GM18511 (cell line): ENCODE results near the gene FANCE.
A peak's percentile ranks its signal among the peaks of the same experiment; 100 is the strongest.

Experiments used
- ATAC-seq: cut with Tn5 transposase; IDR thresholded peaks from one replicate; pipeline ENCODE4 v1.9.1; 2021; ENCODE audit warnings: mild to moderate bottlenecking, moderate library complexity; ENCODE audit not compliant: unreplicated experiment

FANCE gene

DNA sequence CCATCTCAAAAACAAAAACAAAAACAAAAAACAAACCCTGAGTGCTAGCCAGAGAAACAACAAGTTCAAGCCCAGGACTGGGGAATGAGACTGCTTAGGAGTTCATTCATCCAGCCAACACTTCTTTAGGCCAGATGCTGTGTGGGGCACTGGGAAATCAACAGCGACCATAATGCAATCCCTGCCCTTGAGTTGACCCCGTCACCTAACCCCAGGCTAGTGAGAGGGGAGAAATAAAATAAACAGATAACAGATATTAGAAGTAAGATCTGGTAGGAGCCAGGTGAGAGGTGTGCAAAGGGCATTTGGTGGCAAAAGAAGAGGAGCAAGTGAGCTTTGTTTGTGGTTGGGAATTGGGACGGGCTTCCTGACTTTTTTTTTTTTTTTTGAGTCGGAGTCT, 11.2 kb downstream of the FANCE start:
- ATAC-seq: no peak

- ATAC-seq: no peak
Observed at GRCh38 chr6:35465646-35466045, 13.5 kb downstream of the FANCE start.

DNA sequence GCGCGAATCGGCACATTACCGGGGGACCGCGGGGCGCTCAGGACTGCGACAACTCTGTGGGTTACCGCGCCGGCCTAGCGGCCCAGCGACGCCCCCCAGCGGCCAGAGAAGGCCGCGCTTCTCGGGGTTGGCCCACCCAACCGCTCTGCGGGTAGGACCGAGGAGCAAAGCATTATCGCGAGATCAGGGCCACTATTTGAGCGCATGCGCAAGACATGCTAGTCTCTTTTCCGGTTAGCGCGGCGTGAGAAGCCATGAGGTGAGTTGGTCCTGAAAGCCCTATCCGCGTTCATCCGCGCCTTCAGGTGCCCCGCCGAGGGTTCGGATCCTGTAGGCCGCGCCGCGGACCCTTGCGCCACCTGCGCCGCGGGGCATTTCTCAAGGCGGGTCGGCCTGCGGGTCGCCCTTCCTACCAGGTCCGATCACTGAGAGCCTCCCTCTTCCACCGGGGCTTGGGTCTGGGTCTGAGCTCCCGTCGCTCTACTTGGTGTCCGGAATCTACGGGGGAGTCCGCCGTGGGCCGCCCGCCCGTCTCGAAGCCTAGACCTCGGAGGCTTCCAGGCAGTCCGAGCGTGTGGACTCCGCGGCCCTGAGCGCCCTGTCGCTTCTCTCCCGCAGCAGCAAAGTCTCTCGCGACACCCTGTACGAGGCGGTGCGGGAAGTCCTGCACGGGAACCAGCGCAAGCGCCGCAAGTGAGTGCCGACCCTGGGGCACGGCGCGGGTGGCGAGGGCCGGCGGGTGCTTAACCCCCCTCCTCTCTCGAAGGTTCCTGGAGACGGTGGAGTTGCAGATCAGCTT, 16.2 kb downstream of the FANCE start, which contains the start of gene RPL10A:
Gene RPL10A, plus strand, starts transcription at position 221 of the 799 bp plus-strand sequence. Its CDS starts 34 bp downstream, at position 255.
- ATAC-seq: peak; percentile 81

DNA sequence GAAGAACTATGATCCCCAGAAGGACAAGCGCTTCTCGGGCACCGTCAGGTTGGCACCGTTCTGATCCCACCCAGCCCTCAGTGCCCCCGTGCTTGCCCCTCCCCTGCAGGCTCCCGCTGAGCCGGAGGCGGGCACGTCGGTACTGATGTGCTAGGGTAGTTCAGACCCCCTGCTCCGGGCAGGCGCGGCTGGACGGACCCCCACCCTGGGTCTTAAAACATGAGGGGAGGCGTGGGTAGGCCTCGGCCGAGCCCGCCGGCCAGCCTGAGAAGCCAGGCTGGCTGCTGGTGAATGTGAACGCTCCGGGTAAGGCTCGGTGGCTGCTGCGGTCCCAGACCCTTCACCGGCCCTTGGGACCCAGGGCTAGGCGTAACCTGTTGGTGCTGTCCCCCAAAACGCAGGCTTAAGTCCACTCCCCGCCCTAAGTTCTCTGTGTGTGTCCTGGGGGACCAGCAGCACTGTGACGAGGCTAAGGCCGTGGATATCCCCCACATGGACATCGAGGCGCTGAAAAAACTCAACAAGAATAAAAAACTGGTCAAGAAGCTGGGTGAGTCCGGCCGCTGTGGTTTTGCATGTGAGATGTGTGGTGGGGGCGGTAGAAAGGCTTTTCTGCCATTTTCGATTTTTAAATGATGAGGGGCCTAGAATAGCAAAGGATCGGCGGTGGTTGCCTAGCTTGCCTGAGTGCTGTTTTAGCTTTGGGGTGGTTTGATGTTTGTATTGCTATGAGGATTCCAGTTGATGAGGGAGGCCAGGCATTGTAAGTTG, 17.0 kb downstream of the FANCE start:
- no peak for ATAC-seq

GRCh38 chr6:35469751-35470662, 17.9 kb downstream of the FANCE start:
- ATAC-seq: no peak

- ATAC-seq: no peak
Observed at GRCh38 chr6:35470663-35471120, 18.6 kb downstream of the FANCE start.

DNA sequence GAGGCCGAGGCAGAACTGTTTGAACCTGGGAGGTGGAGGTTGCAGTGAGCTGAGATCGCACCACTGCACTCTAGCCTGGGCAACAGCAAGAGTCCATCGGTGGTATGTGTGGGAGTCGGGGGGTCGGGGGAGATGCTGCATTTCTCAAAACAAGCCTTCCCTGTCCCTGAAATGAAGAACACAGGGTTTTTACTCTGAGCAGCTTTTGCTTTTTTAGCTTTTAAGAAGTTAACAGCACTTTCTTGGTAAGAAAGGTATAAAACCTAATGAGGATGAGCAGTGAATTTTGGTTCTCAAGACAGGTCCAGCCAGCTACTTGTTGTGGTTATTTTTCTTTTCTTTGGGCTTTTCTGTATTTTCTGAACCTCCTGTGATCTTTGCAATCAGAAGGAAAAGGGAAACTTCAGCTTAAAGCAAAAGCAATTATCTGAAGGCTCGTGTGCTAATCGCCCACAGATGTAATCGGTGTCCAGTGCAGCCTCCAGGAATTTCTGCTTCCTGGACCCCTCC, 19.8 kb downstream of the FANCE start:
- ATAC-seq: no peak

GRCh38 chr6:35473075-35473849, 21.1 kb downstream of the FANCE start:
- no peak for ATAC-seq

DNA sequence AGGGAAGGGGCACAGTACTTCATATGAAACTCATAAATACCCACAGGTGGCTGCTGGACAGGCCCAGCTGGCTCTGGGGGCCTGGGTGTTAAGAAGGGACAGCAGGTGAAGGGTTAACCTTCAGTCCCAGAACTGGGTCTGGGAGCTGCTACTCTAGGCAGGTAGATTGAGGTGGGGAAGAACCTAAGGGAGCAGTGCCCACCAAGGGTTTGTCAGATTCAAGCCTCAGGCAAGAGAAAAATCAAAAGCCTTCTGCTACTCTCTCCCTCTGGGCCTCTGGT, 21.7 kb downstream of the FANCE start:
- no peak for ATAC-seq

- ATAC-seq: no peak
Observed at GRCh38 chr6:35474131-35474941, 22.2 kb downstream of the FANCE start.

GRCh38 chr6:35474942-35475570, 22.9 kb downstream of the FANCE start:
- ATAC-seq: no peak

- no peak for ATAC-seq
Observed at GRCh38 chr6:35475573-35475972, 23.4 kb downstream of the FANCE start.

DNA sequence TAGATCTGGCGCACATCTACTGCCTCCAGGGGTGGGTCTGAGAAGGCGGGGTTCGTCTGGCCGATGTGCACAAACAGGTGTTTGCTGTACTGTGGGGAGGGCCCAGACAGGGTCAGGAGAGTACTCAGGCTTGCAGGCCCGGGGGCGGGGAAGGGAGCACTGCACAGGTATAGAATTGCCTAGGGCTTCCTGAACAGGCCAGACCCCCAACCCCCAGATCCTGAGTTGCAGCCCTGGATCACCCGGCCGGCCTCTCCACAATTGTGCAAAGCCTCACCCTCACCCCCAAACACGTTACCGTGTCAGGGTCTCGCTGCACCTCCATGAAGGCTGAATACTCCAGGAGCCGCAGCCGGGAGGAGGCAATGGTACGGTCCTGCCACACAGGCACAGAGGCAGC, 23.9 kb downstream of the FANCE start:
- ATAC-seq: no peak

DNA sequence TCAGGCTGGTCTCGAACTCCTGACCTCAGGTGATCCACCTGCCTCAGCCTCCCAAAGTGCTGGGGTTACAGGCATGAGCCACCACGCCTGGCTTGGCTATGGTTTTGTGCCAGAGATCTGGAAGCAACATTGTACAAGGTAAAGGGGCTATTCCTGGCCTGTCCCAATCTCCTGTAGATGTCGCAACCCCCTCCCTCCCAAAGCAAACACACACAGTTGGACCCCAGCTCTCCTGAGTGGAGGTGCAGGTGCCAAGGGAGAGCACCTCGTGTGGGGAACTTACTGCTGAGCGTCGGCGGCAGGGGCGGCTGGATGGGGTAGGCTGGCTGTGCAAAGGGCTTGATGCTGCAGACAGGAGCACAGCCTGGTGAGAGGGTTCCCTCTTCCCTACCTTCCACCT, 24.9 kb downstream of the FANCE start:
- no peak for ATAC-seq

DNA sequence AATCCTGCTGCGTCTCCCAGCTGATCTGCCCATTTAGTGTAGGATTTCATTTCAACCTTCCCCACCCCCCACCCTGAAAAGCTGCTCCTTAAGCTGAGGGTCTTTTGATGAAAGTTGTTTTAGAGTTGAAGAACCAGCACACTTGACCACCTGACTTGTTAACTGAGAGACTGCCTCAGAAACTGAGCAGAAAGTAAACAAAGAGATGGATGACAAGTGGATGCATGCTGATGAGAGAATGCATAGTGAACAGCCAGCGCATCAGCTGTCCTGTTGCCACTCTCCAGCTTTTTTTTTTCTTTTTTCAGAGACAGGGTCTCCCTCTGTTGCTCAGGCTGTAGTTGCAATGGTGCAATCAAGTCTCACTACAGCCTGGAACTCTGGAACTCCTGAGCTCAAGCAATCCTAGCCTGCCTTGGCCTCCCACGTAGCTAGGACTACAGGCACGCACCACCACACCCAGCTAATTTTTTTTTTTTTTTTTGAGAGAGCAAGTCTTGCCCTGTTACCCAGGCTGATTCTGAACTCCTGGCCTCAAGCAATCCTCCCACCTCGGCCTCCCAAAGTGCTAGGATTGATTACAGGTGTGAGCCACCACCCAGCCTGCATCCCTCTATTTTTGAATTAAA, 25.5 kb downstream of the FANCE start:
- no peak for ATAC-seq

GRCh38 chr6:35478259-35478658, 26.1 kb downstream of the FANCE start:
- ATAC-seq: no peak

DNA sequence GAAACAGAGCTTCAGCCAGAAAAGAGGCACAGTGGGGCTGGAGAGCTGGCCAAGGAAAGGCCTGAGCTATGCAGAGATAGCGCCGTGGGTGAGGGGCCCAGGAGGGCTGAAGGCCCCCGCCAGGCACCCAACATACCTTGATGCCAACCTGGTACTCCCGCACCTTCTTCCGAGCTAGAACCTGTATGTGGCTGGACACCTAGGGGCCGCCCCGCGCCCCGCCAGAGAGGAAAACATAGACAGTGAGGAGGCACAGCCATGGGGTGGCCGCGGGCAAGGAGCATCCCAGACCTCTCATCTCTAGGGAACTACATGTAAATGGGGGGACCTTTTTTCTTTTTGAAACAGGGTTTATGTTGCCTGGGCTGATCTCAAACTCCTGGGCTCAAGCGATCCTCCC, 28.0 kb downstream of the FANCE start:
- no peak for ATAC-seq

GRCh38 chr6:35481226-35481625, 29.1 kb downstream of the FANCE start:
- no peak for ATAC-seq

GRCh38 chr6:35483062-35483461, 30.9 kb downstream of the FANCE start:
- no peak for ATAC-seq
